H9 (cell line): ENCODE measurements around the gene AZGP1. TPM values are rescaled to one million over a fixed set of nuclear protein-coding genes. Genes with fewer than 3 reads are reported as not detected.
"Not testable (repeated sequence)": the region's sequence is repeated elsewhere in the genome, so short reads cannot be mapped to it uniquely, and the experiment has no call there.

ENCODE experiments used
- DNase-seq: peaks from one replicate; pipeline ENCODE4 v3.0.0-alpha.2; 2017
- H2AFZ ChIP-seq: one replicate; pipeline ENCODE4 v1.6.1; 2013; ENCODE audit warnings: mild to moderate bottlenecking, low read length, control low read depth, moderate library complexity
- H2AK5ac ChIP-seq: 2 replicates; pipeline ENCODE4 v1.6.1; 2013; ENCODE audit warnings: low read length, control low read depth, mixed read lengths; ENCODE audit not compliant: insufficient read length
- H2BK120ac ChIP-seq: one replicate; pipeline ENCODE4 v1.6.1; 2013; ENCODE audit warnings: low read depth, mild to moderate bottlenecking, low read length, control low read depth, inconsistent platforms; ENCODE audit not compliant: poor library complexity, severe bottlenecking
- H2BK12ac ChIP-seq: 2 replicates; pipeline ENCODE4 v1.6.1; 2013; ENCODE audit warnings: low read length, control low read depth, mixed read lengths, low read depth; ENCODE audit not compliant: insufficient read length
- H2BK15ac ChIP-seq: 2 replicates; pipeline ENCODE4 v1.6.1; 2013; ENCODE audit warnings: low read depth, low read length, control low read depth
- H2BK20ac ChIP-seq: one replicate; pipeline ENCODE4 v1.6.1; 2013; ENCODE audit warnings: low read depth, mild to moderate bottlenecking, low read length, control low read depth, inconsistent platforms; ENCODE audit not compliant: poor library complexity, severe bottlenecking
- H2BK5ac ChIP-seq: 2 replicates; pipeline ENCODE4 v1.6.1; 2013; ENCODE audit warnings: low read length, control low read depth, mixed read lengths; ENCODE audit not compliant: insufficient read length
- H3K14ac ChIP-seq: 2 replicates; pipeline ENCODE4 v1.6.1; 2013; ENCODE audit warnings: low read length, control low read depth; ENCODE audit not compliant: insufficient read depth
- H3K18ac ChIP-seq: 2 replicates; pipeline ENCODE4 v1.6.1; 2013; ENCODE audit warnings: low read depth, mild to moderate bottlenecking, mixed read lengths, low read length, control low read depth; ENCODE audit not compliant: insufficient read length
- H3K23ac ChIP-seq: 2 replicates; pipeline ENCODE4 v1.6.1; 2013; ENCODE audit warnings: low read length, control low read depth, mixed read lengths, low read depth; ENCODE audit not compliant: insufficient read length
- H3K23me2 ChIP-seq: 2 replicates; pipeline ENCODE4 v1.6.1; 2013; ENCODE audit warnings: low read depth, mild to moderate bottlenecking, mixed read lengths, low read length, control low read depth; ENCODE audit not compliant: insufficient read length, poor library complexity, severe bottlenecking
- H3K27ac ChIP-seq: 2 replicates; pipeline ENCODE4 v1.5.1; 2013; ENCODE audit warnings: low read length, control low read depth, mixed read lengths, low read depth; ENCODE audit not compliant: insufficient read length
- H3K27me3 ChIP-seq: 2 replicates; pipeline ENCODE4 v1.6.1; 2013; ENCODE audit warnings: low read length, control low read depth, inconsistent platforms; ENCODE audit not compliant: insufficient read depth
- H3K4ac ChIP-seq: 2 replicates; pipeline ENCODE4 v1.6.1; 2013; ENCODE audit warnings: low read depth, mild to moderate bottlenecking, control low read depth, inconsistent platforms, low read length, moderate library complexity
- H3K4me1 ChIP-seq: 2 replicates; pipeline ENCODE4 v1.6.1; 2013; ENCODE audit warnings: low read length, control low read depth, inconsistent platforms; ENCODE audit not compliant: insufficient read depth
- H3K4me2 ChIP-seq: 2 replicates; pipeline ENCODE4 v1.6.1; 2013; ENCODE audit warnings: low read length, control low read depth, mixed read lengths; ENCODE audit not compliant: insufficient read length, insufficient read depth
- H3K56ac ChIP-seq: 2 replicates; pipeline ENCODE4 v1.6.1; 2013; ENCODE audit warnings: low read depth, mild to moderate bottlenecking, mixed read lengths, low read length, control low read depth; ENCODE audit not compliant: insufficient read length
- H3K79me1 ChIP-seq: 2 replicates; pipeline ENCODE4 v1.6.1; 2013; ENCODE audit warnings: low read depth, mild to moderate bottlenecking, moderate library complexity, low read length, control low read depth, inconsistent platforms; ENCODE audit not compliant: insufficient read depth, poor library complexity, severe bottlenecking
- H3K79me2 ChIP-seq: 2 replicates; pipeline ENCODE4 v1.6.1; 2013; ENCODE audit warnings: low read length, control low read depth, inconsistent platforms; ENCODE audit not compliant: insufficient read depth
- H3K9ac ChIP-seq: 2 replicates; pipeline ENCODE4 v1.6.1; 2013; ENCODE audit warnings: low read length, control low read depth, mixed read lengths; ENCODE audit not compliant: insufficient read length; ENCODE audit errors: extremely low read depth
- H3K9me3 ChIP-seq: one replicate; pipeline ENCODE4 v1.6.1; 2013; ENCODE audit warnings: low read depth, low read length, inconsistent platforms; ENCODE audit not compliant: control insufficient read depth
- H3T11ph ChIP-seq: one replicate; pipeline ENCODE4 v1.6.1; 2013; ENCODE audit warnings: mild to moderate bottlenecking, low read length, control low read depth, inconsistent platforms
- H4K20me1 ChIP-seq: one replicate; pipeline ENCODE4 v1.6.1; 2013; ENCODE audit not compliant: control insufficient read depth, insufficient read length, insufficient read depth
- H4K5ac ChIP-seq: 2 replicates; pipeline ENCODE4 v1.6.1; 2013; ENCODE audit warnings: low read depth, mild to moderate bottlenecking, mixed read lengths, low read length, control low read depth; ENCODE audit not compliant: insufficient read length
- H4K8ac ChIP-seq: replicated peaks from 2 replicates; pipeline ENCODE4 v1.6.1; 2013; ENCODE audit warnings: low read length, control low read depth, mixed read lengths, low read depth; ENCODE audit not compliant: insufficient read length
- H4K91ac ChIP-seq: 2 replicates; pipeline ENCODE4 v1.6.1; 2013; ENCODE audit warnings: low read depth, mild to moderate bottlenecking, moderate library complexity, mixed read lengths, low read length, control low read depth; ENCODE audit not compliant: insufficient read length
- H3K27ac Mint-ChIP-seq, 3 experiments: 2 replicates in 2 of 3; 3 replicates in 1 of 3; pipeline ENCODE4 v1.8.0; 2020 to 2021; ENCODE audit warnings: mixed read lengths in 3 of 3, mild to moderate bottlenecking in 1 of 3, moderate library complexity in 1 of 3
- H3K27me3 Mint-ChIP-seq: 2 replicates; pipeline ENCODE4 v1.8.0; 2021; ENCODE audit warnings: low read depth, mild to moderate bottlenecking, moderate library complexity, mixed read lengths
- H3K36me3 Mint-ChIP-seq, 3 experiments: 2 replicates in 2 of 3; 3 replicates in 1 of 3; pipeline ENCODE4 v1.8.0; 2020 to 2021; ENCODE audit warnings: low read depth in 3 of 3, mixed read lengths in 3 of 3; ENCODE audit not compliant: insufficient read depth in 1 of 3
- H3K4me1 Mint-ChIP-seq, 2 experiments: 2 replicates each; pipeline ENCODE4 v1.8.0; 2020; ENCODE audit warnings: mixed read lengths in 2 of 2
- H3K4me3 Mint-ChIP-seq, 2 experiments: 2 replicates in 1 of 2; 3 replicates in 1 of 2; pipeline ENCODE4 v1.8.0; 2020 to 2021; ENCODE audit warnings: mild to moderate bottlenecking in 2 of 2, mixed read lengths in 2 of 2, moderate library complexity in 1 of 2
- H3K9me3 Mint-ChIP-seq, 2 experiments: 2 replicates in 1 of 2; 3 replicates in 1 of 2; pipeline ENCODE4 v1.8.0; 2020; ENCODE audit warnings: mild to moderate bottlenecking in 2 of 2, mixed read lengths in 2 of 2, moderate library complexity in 1 of 2
- WGBS: extraction: QIAGEN DNeasy Blood & Tissue Kit; methylation state at CpG from one replicate; pipeline ENCODE4 v1.1.7; 2013; ENCODE audit warnings: missing lambda C conversion rate, low lambda C conversion rate, mixed read lengths; ENCODE audit not compliant: insufficient read length; ENCODE audit errors: extremely low coverage; 5-methylcytosine and 5-hydroxymethylcytosine counted together
- total RNA-seq: library from RNA; stranded (reverse); gene quantifications from 2 replicates; pipeline ENCODE4 v1.2.1, GENCODE V29; 2021
- TF ChIP-seq, protein P1 (sequence below): fragments of 200-600 bp; sonication (generic); conservative IDR thresholded peaks from 3 replicates; pipeline ENCODE4 v1.8.0; 2021; ENCODE audit warnings: antibody characterized with exemption, mild to moderate bottlenecking

AZGP1 gene
- total RNA-seq, 1 experiment from 2014 or later, result not detected

DNA sequence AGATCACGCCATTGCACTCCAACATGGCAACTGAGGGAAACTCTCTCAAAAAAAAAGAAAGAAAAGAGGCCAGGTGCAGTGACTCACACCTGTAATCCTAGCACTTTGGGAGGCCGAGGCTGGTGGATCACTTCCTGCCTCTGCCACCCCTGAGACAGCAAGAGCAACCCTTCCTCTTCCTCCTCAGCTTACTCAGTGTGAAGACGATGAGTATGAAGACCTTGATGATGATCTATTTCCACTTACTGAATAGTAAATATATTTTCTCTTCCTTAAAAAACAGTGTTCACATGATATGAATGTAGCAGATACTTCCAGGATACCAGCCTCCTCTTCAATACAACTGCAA lies 37.5 kb upstream of the AZGP1 start:
- Histone ChIP-seq H2BK12ac (no peak overlapping the region), H3K27me3 (no peaks in the 10 kb centered on the region), H2AK5ac (no peak overlapping the region), H2BK120ac (no peak overlapping the region), H3T11ph (no peak overlapping the region), H3K79me1 (peaks cover 7% of the 10 kb centered on the region), H3K9me3 (no peaks in the 10 kb centered on the region), H4K8ac (no peak overlapping the region), H2AFZ (no peak overlapping the region), H3K4me2 (no peak overlapping the region), H3K4ac (no peak overlapping the region), H3K79me2 (peaks cover 17% of the 10 kb centered on the region), H3K56ac (no peak overlapping the region), H3K4me1 (no peaks in the 10 kb centered on the region), H2BK20ac (no peak overlapping the region), H3K23me2 (peaks cover 5% of the 10 kb centered on the region), H3K23ac (no peak overlapping the region), H3K18ac (no peak overlapping the region), H4K91ac (no peak overlapping the region), H2BK5ac (no peak overlapping the region), H2BK15ac (no peak overlapping the region), H3K27ac (no peak overlapping the region), H3K9ac (no peak overlapping the region), H3K14ac (no peak overlapping the region), H4K20me1 (no peaks in the 10 kb centered on the region), H4K5ac (no peak overlapping the region)
- no peak overlapping the region for H3K27ac Mint-ChIP-seq
- peaks cover 8% of the 10 kb centered on the region for H3K27me3 Mint-ChIP-seq
- H3K4me1 Mint-ChIP-seq, result peaks cover 11 to 18% of the 10 kb centered on the region in 2 experiments
- H3K36me3 Mint-ChIP-seq, result peaks cover 0 to 12% (median 3%) of the 10 kb centered on the region in 3 experiments; a peak in 4 of 7 replicates
- H3K9me3 Mint-ChIP-seq, result no peaks in the 10 kb centered on the region
- TF ChIP-seq, protein P1, sequence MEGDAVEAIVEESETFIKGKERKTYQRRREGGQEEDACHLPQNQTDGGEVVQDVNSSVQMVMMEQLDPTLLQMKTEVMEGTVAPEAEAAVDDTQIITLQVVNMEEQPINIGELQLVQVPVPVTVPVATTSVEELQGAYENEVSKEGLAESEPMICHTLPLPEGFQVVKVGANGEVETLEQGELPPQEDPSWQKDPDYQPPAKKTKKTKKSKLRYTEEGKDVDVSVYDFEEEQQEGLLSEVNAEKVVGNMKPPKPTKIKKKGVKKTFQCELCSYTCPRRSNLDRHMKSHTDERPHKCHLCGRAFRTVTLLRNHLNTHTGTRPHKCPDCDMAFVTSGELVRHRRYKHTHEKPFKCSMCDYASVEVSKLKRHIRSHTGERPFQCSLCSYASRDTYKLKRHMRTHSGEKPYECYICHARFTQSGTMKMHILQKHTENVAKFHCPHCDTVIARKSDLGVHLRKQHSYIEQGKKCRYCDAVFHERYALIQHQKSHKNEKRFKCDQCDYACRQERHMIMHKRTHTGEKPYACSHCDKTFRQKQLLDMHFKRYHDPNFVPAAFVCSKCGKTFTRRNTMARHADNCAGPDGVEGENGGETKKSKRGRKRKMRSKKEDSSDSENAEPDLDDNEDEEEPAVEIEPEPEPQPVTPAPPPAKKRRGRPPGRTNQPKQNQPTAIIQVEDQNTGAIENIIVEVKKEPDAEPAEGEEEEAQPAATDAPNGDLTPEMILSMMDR, result no peak
- no peak overlapping the region for H3K4me3 Mint-ChIP-seq
- WGBS, result no CpG with 5 or more reads among the region's 3 CpGs
- no peak for DNase-seq

DNA sequence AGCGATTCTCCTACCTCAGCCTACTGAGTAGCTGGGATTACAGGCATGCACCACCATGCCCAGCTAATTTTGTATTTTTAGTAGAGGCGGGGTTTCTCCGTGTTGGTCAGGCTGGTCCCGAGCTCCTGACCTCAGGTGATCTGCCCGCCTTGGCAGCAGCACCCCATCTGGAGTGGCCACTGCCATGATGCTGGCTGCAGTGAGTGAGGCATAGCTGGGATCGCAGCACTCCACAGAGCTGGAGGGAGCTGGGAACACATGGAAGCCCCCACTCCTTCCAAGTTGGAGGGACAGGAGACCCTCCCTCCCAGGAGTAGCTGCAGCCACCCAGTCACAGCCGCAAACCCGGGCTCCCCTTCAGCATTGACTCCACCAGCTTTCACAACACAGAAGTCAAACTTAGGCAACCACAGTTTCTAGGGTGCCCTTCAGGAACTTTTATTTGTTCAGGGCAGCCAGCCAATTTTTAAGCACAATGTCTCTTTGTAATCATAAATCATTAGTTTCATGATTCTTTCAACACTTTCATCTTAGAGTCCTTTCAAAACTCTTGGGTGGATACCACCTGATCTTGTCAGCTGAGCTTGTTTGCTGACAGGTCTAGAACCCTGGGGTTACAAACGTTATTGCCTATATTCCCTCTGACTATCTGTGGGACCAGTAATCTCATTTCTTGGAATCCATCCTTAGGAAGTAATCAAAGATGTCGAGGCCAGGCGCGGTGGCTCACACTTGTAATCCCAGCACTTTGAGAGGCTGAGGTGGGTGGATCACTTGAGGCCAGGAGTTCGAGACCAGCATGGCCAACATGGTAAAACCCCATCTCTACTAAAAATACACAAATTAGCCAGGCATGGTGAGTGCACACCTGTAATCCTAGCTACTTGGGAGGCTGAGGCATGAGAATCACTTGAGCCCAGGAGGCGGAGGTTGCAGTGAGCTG lies 36.8 kb upstream of the AZGP1 start:
- H3K27me3 ChIP-seq, H3K4me1 ChIP-seq, H2BK12ac ChIP-seq, H2AK5ac ChIP-seq, H4K20me1 ChIP-seq, H2BK15ac ChIP-seq, H3K23ac ChIP-seq, H3K36me3 Mint-ChIP-seq, H3K79me1 ChIP-seq, H4K91ac ChIP-seq, H2BK120ac ChIP-seq, H3K23me2 ChIP-seq, H3T11ph ChIP-seq, H3K27ac Mint-ChIP-seq, H3K56ac ChIP-seq, H3K4me3 Mint-ChIP-seq, H3K27ac ChIP-seq, H2BK5ac ChIP-seq, H2AFZ ChIP-seq, H3K9ac ChIP-seq, H3K4me2 ChIP-seq, H3K14ac ChIP-seq, H4K8ac ChIP-seq, H2BK20ac ChIP-seq, H3K4ac ChIP-seq, DNase-seq, H3K27me3 Mint-ChIP-seq, H3K9me3 ChIP-seq, H3K18ac ChIP-seq, H4K5ac ChIP-seq, H3K9me3 Mint-ChIP-seq: not testable (repeated sequence)
- H3K4me1 Mint-ChIP-seq, result peaks cover 11 to 18% of the 10 kb centered on the region in 2 experiments
- H3K79me2 ChIP-seq, result peaks cover 15% of the 10 kb centered on the region
- no CpG with 5 or more reads among the region's 14 CpGs for WGBS
